RKO (cell line): ENCODE measurements around the gene SLC17A6.
A peak's percentile ranks its signal among the peaks of the same experiment; 100 is the strongest.

Source experiments
- DNase-seq: peaks from one replicate; pipeline ENCODE4 v3.0.0-alpha.2; 2016; ENCODE audit warnings: low spot score

The SLC17A6 gene

GRCh38 chr11:22337596-22338485 is at the start of gene SLC17A6:
Gene SLC17A6 (plus strand): TSS chr11:22338381. CDS start chr11:22338534, 153 bp downstream.
- DNase-seq = peak; percentile 48

GRCh38 chr11:22302368-22302767 is 35.8 kb upstream of the SLC17A6 start:
- DNase-seq = no peak

- peak; percentile 77 for DNase-seq
Measured at GRCh38 chr11:22304337-22304961, 33.7 kb upstream of the SLC17A6 start.

- DNase-seq = no peak
Measured at GRCh38 chr11:22317656-22318055, 20.5 kb upstream of the SLC17A6 start.

GRCh38 chr11:22331771-22332170 is 6.4 kb upstream of the SLC17A6 start:
- no peak for DNase-seq

GRCh38 chr11:22336587-22336986 is 1.6 kb upstream of the SLC17A6 start:
- no peak for DNase-seq

GRCh38 chr11:22339611-22340010 is 1.4 kb downstream of the SLC17A6 start:
- DNase-seq = no peak

- no peak for DNase-seq
Measured at GRCh38 chr11:22340235-22340634, 2.1 kb downstream of the SLC17A6 start.

GRCh38 chr11:22340701-22341587 is 2.8 kb downstream of the SLC17A6 start:
- DNase-seq = no peak

- no peak for DNase-seq
Measured at GRCh38 chr11:22341588-22341931, 3.4 kb downstream of the SLC17A6 start.

GRCh38 chr11:22342211-22343031 is 4.2 kb downstream of the SLC17A6 start:
- DNase-seq = no peak

- DNase-seq = no peak
Measured at GRCh38 chr11:22343032-22343324, 4.8 kb downstream of the SLC17A6 start.

- DNase-seq = no peak
Measured at GRCh38 chr11:22343371-22344032, 5.3 kb downstream of the SLC17A6 start.

GRCh38 chr11:22344081-22344480 is 5.9 kb downstream of the SLC17A6 start:
- DNase-seq = no peak

- no peak for DNase-seq
Measured at GRCh38 chr11:22346282-22346681, 8.1 kb downstream of the SLC17A6 start.

GRCh38 chr11:22347857-22348487 is 9.8 kb downstream of the SLC17A6 start:
- DNase-seq = no peak

GRCh38 chr11:22349491-22349890 is 11.3 kb downstream of the SLC17A6 start:
- DNase-seq = no peak

GRCh38 chr11:22359295-22359694 is 21.1 kb downstream of the SLC17A6 start:
- no peak for DNase-seq

GRCh38 chr11:22371160-22371559 is 33.0 kb downstream of the SLC17A6 start:
- no peak for DNase-seq

GRCh38 chr11:22387126-22387525 is 48.9 kb downstream of the SLC17A6 start:
- no peak for DNase-seq
